Measurements from ENCODE around the gene ALDH1A2.

DNA sequence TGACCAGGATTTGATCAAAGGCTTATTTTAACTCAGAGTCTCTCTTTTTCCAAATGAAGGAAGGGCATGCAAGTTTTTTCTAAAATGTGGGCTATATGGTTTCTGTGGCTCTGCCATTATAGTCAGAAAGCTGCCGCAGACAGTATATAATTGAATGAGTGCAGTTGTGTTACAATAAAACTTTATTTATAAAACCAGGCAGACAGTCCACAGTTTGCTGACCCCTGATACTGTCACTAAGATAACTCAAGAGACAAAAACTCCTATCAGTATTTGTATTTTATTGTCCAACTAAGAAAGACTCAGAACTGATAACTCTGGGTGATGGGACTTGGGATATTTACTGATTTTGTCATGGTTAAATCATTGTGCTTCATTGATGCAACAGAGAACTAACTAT, 4.9 kb downstream of the ALDH1A2 start:
- TF ChIP-seq, protein P1, sequence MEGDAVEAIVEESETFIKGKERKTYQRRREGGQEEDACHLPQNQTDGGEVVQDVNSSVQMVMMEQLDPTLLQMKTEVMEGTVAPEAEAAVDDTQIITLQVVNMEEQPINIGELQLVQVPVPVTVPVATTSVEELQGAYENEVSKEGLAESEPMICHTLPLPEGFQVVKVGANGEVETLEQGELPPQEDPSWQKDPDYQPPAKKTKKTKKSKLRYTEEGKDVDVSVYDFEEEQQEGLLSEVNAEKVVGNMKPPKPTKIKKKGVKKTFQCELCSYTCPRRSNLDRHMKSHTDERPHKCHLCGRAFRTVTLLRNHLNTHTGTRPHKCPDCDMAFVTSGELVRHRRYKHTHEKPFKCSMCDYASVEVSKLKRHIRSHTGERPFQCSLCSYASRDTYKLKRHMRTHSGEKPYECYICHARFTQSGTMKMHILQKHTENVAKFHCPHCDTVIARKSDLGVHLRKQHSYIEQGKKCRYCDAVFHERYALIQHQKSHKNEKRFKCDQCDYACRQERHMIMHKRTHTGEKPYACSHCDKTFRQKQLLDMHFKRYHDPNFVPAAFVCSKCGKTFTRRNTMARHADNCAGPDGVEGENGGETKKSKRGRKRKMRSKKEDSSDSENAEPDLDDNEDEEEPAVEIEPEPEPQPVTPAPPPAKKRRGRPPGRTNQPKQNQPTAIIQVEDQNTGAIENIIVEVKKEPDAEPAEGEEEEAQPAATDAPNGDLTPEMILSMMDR (IDR thresholded peaks at IDR 0.05), result no peak
- TF ChIP-seq EZH2phosphoT487 (IDR thresholded peaks at IDR 0.05; ENCODE audit: borderline replicate concordance, low read depth), result no peak
- TF ChIP-seq FOXM1 (IDR thresholded peaks at IDR 0.05; ENCODE audit: low read depth), result no peak
- no peak for TF ChIP-seq NRF1 (IDR thresholded peaks at IDR 0.05; ENCODE audit: low read depth, low read length)
- no peak for TF ChIP-seq RAD21 (IDR thresholded peaks at IDR 0.05; ENCODE audit: low read length)
- TF ChIP-seq EP300 (IDR thresholded peaks at IDR 0.05; ENCODE audit: borderline replicate concordance in 1 of 2, low read depth in 1 of 2, low read length in 1 of 2), result no peak
- no peak for TF ChIP-seq TEAD4 (IDR thresholded peaks at IDR 0.05; ENCODE audit: borderline replicate concordance, insufficient read depth)
- no peak for TF ChIP-seq SIN3A (IDR thresholded peaks at IDR 0.05; ENCODE audit: borderline replicate concordance, low read depth, low read length)
- no peak for TF ChIP-seq POLR2AphosphoS5 (IDR thresholded peaks at IDR 0.05; ENCODE audit: low read depth, low read length)
- TF ChIP-seq GABPA (IDR thresholded peaks at IDR 0.05; ENCODE audit: low read depth), result no peak
- no peak for TF ChIP-seq JUND (IDR thresholded peaks at IDR 0.05)
- TF ChIP-seq MXI1 (IDR thresholded peaks at IDR 0.05; ENCODE audit: low read depth, low read length), result no peak
- no peak for TF ChIP-seq ELF1 (IDR thresholded peaks at IDR 0.05)
- TF ChIP-seq PBX3 (IDR thresholded peaks at IDR 0.05), result no peak
